ENCODE results near the gene SAFB. TPM values are rescaled to one million over a fixed set of nuclear protein-coding genes. Genes with fewer than 3 reads are reported as not detected.

The SAFB gene
- total and polyA plus RNA-seq, 2 of the 13 experiments (the other 11 are each of a cell fraction or from before 2014, with no cell fraction given) = 21.0 to 28.4 TPM

GRCh38 chr19:5680437-5681368 is 57.8 kb downstream of the SAFB start, which contains the start of the genes HSD11B1L and MICOS13 (continued):
- TF ChIP-seq SKIL (CRISPR knock-in tag; IDR thresholded peaks at IDR 0.05; ENCODE audit: borderline replicate concordance) = no peak
- no peak for TF ChIP-seq ARNT (IDR thresholded peaks at IDR 0.05)
- 0 out of 2 replicates have a peak, but pooled peaks have one; percentile 94 for TF ChIP-seq ZFP62 (CRISPR knock-in tag; IDR thresholded peaks at IDR 0.05)
- 0 out of 2 replicates have a peak, but pooled peaks have one; percentile 9 for TF ChIP-seq AHDC1 (CRISPR knock-in tag; IDR thresholded peaks at IDR 0.05; ENCODE audit: borderline replicate concordance)
- 0 out of 2 replicates have a peak, but pooled peaks have one; percentile 56 for TF ChIP-seq ZNF513 (CRISPR knock-in tag; conservative IDR thresholded peaks at IDR 0.05)
- no peak for TF ChIP-seq ZNF510 (CRISPR knock-in tag; IDR thresholded peaks at IDR 0.05; ENCODE audit: low read depth)
- 0 out of 2 replicates have a peak, but pooled peaks have one; percentile 75 for TF ChIP-seq ZFP82 (CRISPR knock-in tag; IDR thresholded peaks at IDR 0.05; ENCODE audit: borderline replicate concordance)
- TF ChIP-seq ZFP36L1 (CRISPR knock-in tag; IDR thresholded peaks at IDR 0.05) = no peak
- TF ChIP-seq HES4 (CRISPR knock-in tag; IDR thresholded peaks at IDR 0.05; ENCODE audit: borderline replicate concordance) = no peak
- no peak for TF ChIP-seq NFAT5 (CRISPR knock-in tag; IDR thresholded peaks at IDR 0.05)
- TF ChIP-seq ZMAT3 (CRISPR knock-in tag; conservative IDR thresholded peaks at IDR 0.05) = no peak
- no peak for TF ChIP-seq MLX (CRISPR knock-in tag; IDR thresholded peaks at IDR 0.05)
